NCI-H526 (cell line): ENCODE data around the gene NUP205.

Experiments
- DNase-seq, 2 experiments: peaks; one replicate each; lab custom pipeline; 2025; lab: John Stamatoyannopoulos, UW

NUP205 gene

DNA sequence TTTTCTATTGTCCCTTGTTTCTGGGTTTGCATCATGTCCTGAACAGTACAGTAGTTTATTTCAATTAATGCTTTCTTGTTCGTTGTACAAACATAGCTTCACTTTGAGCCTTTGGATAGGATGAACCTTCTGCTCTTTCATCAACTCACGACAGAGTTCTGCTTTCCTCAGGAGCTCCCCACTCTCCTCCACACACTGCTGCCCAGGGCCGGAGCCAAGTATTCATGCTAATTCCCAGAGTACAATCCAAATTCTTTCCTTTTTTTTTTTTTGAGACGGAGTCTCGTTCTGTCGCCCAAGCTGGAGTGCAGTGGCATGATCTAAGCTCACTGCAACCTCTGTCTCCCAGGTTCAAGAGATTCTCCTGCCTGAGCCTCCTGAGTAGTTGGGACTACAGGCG is 7.5 kb upstream of the NUP205 start:
- no peak for DNase-seq

DNA sequence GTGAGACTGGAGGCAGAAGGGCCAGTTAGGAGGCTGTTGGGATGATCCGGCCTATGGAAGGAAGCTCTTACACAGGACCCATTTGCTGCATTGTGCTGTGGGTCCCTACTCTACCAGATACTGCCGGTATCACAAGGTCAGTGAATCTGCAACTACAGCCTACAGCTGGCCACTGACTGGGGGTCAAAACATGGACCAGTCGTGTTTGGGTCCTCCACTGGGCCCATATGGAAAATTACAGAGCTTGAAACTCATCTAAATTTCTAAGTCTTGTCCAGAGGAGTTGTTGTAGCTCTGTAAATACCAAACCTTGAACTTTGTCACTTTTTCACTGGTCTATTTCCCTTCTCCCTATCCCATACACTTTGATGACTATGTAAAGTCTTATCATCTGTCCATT is 5.6 kb upstream of the NUP205 start:
- no peak for DNase-seq

DNA sequence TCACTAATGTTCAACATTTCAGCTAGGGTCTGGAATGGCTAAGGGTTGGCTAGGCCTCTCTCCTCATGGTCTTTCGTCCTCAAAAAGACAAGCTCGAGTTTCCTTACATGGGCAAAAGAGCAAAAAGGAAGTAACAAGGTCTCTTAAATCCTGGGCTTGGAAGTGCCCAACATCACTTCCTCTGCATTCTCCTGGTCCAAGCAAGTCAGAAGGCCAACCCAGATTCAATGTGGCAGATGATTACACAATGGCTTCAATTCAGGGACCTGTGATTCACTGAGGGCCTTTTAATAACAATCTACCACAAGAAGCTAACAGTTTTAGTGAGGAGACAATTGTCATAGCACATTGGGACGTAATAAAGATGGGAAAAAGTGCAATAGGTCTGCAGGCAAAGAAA is 4.4 kb upstream of the NUP205 start:
- no peak for DNase-seq

DNA sequence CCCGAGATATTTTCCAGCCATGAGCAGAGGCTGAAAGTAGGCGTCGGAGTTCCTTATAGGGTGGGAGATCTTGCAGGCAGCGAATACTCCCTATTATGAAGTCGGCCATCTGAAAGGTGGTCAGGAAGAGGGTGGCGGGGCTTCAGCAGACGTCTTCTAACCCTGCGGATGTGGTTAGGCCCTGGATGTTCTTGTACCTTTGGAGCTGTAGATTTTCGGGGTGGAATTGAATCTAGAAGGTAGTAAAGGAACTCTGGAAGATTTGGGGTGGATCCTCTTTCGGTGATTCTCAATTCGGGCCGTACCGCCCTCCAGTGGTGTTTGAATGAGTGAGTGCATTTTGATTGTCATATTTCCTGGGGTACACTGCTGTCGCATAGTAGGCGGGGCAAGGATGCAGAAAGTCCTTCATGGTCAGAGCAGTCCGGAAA is 635 bp downstream of the NUP205 start:
- DNase-seq = peak; percentile 85 to 90

DNA sequence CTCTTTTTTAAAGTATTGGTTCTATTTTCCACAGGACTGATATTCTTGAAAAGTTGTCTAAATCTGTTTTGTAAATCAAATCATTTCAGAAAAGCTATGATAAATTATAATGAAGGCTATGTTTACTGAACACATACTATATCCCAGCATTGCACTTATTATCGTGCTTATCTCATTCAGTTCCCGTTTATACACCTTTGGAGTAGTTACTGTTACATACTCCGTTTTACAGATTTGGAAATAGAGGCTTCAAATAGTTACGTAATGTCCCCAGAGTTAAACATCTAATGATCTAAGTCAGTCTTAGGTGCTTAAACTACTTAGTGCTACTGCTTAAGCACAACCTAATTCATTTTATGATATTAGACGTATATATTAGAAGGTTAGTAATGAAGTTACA is 1.2 kb downstream of the NUP205 start:
- DNase-seq = no peak

DNA sequence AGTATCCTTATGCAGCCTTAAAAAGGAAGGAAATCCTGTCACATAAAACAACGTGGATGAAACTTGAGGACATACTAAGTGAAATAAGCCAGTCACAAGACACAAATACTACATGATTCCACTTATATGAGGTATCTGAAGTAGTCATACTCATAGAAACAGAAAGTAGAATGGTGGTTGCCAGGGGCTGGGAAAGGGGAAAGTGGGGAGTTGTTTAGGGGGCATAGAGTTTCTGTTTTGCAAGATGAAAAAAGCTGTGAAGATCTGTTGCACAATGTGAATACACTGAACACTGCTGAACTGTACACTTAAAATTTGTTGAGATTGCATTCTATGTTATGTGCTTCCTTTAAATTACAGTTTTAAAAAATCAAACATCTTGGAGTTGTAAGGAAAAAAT is 2.9 kb downstream of the NUP205 start:
- no peak for DNase-seq

DNA sequence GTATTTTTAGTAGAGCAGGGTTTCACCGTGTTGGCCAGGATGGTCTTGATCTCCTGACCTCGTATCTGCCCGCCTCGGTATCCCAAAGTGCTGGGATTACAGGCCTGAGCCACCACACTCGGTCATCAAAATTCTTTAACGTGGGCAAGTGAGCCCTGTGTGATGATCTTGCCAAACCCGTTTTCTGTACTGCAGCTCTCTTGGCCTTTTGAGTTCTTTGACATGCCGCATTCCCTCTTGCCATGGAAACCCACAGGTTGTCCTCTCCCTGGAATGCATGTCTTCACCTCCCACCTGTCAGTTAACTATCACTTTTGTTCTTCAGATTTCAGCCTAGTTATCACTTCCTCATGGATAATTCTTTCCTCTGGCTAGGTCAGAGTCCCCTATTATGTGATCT is 5.0 kb downstream of the NUP205 start:
- DNase-seq = no peak

DNA sequence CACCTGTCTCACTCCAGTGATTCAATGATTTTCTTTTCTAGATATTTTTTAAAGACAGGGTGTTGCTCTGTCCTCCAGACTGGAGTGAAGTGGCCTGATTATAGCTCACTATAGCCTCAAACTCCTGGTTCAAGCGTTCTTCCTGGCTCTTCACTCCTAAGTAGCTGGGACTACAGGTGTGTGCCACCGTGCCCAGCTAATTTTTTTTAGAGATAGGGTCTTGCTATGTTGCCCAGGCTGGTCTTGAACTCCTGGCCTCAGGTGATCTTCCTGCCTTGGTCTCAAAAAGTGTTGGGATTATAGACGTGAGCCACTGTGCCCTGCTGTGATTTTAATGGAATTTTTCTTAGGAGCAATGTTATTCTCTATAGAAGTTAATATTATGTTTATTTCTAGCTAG is 14.1 kb downstream of the NUP205 start:
- DNase-seq = no peak

DNA sequence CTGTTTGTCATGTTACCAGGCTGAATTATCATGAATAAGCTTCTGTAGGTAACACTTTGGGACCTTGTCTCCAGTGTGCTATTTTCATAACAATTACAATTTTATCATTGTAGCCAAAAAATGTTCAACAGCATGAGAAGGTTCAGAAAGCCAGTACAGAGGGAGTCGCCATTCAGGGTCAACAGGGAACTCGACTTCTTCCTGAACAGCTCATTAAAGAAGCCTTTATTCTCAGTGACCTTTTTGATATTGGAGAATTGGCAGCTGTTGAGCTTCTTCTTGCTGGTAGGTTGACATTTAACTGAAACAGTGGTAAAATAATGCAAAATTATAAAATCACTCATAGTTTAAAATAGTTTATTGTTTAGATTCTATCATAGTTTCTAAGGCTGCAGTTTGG is 15.8 kb downstream of the NUP205 start:
- DNase-seq = no peak

DNA sequence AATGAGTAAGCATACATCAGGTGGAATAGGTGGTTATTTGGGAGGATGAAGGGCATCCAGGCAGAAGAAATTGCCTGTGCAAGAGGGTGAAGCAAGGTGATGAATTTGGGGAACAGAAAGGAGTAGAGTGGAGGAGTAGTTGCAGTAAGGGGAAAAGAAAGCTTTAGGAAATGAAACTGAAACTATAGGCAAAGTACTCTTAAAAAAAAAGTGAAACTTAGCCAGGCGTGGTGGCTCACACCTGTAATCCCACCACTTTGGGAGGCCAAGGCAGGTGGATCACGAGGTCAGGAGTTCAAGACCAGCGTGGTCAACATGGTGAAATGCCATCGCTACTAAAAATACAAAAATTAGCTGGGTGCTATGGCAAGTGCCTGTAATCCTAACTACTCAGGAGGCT is 17.6 kb downstream of the NUP205 start:
- no peak for DNase-seq

DNA sequence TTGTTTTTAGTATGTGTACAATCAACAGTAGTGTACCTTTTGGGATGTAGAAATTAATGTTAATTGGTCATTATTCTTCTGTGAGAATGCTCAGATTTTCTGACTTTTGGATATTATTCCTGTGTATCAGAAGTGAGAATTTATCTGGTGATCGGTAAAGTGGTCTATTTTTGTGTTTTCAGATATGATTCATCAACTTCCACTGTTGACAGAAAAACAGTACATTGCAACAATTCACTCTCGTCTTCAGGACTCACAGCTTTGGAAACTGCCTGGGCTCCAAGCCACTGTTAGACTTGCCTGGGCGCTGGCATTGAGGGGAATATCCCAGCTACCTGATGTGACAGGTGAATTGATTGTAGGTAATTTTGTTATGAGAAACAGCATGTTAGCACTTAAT is 20.9 kb downstream of the NUP205 start:
- DNase-seq = no peak

DNA sequence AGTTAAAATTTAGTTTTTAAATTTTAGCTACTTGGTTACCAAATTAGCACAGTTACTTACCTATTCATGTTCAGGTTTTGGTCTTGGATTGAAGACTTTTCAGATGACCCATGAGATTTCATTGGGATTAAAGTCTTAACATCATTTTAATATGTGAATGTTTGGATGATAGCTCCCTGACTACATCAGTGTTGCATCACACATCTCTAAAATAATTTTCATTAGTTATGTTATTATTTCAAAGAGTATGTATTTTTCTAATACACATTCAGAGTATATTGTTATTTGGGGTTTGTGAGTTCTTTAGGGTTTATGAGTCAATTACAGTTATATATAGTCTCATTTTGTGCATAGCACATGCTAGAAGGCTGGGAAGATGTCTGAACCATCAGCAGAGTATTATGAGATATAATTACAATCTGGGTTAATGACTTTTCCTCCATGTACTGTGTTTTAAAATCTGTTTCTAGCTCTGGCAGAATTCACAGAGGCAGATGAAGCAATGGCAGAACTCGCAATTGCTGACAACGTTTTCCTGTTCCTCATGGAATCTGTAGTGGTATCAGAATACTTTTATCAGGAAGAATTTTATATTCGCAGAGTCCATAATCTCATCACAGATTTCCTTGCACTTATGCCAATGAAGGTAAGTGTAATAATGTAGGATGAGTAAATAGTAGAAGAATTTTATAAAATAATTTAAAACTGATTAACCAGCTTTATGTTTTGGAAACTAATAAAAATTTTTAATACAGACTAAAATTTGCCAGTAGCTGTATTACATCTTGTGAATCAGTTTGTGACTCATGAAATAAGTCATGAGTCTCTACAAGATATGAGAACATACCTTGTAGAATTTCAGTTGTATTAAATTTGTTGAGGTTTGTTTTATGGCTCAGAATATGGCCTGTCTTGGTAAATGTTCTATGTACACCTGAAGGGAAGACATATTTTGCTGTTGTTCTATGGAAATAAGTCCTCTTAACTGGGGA is 26.9 kb downstream of the NUP205 start:
- no peak for DNase-seq

DNA sequence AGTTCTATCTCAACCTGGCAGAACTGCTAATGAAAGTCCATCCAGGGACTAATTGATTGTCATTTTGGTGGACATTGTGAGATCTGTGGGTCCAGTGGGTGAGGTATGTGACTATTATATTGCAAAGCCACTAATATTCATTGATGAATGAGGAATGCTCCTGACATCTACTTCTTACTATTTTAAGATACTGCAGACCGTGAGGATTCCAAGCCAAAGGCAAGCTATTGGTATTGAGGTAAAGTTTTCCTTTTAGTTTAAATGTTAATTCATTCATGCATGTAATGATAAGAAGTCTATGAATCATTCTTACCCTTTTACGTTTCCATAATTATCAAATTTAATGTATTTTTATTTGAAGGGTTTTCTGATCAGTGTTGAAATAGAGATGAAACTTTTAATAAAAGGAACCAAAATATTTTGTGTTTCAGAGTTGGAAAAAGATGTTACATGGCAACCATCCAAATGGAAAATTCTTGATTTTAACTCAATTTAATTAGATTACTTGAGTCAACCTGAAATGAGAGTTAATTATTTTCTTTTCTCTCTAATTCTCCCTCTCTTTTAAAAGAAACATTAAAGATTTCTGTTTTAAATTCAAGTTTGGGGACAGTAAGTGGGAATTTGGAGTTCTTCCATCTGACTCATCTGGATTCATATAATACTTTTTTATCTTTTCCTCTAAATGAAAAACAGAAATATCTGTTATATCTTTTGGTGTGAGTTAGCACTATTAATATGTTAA is 39.6 kb downstream of the NUP205 start:
- no peak for DNase-seq

DNA sequence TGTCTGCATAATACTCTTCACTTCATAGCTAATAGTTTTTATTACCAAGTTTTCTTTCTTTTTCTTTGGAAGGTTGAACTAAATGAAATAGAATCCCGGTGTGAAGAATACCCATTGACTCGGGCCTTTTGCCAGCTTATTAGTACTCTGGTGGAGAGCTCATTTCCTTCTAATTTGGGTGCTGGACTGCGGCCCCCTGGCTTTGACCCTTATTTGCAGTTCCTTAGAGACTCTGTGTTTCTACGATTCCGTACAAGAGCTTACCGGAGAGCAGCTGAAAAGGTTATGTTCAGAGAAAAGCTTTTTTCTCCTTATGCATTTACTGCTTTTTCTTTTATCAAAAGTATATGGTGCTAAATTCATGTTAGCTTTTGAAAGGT is 40.2 kb downstream of the NUP205 start:
- no peak for DNase-seq

DNA sequence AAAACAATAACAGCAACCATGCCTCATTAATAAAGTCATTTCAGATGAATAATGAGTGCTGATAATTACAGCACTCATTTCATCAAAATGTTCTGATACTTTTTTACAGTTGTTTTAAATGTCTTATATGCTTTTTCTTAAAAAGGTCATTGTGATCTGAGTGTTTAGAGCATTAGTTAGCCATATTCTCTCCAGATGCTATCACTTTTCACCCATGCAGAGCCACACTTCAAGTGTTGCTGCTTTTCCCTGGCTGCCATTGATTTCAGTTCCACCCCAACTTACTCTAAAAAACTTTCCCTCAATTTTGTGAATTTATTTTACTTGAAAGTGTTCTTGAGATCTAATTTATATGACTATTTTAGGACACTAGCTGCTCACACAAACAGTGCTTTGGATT is 41.8 kb downstream of the NUP205 start:
- no peak for DNase-seq

DNA sequence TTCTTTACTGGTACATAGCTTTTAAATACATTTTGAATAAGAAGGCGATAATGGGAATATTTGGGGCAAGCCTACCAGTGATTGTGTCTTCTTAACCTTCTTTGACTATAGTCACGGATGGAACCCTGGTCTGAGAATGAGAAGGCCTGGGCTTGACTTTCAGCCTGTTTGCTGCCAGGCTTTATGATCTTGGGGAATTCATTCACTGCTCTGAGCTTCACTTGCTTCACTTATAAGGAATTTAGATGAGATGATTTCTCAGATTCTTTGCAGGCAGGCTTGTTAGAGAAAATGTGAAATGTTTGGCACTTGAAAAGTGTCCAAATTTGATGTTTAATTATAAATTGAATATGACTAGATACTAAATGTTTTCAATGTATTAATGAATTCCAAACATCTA is 42.5 kb downstream of the NUP205 start:
- DNase-seq = no peak

DNA sequence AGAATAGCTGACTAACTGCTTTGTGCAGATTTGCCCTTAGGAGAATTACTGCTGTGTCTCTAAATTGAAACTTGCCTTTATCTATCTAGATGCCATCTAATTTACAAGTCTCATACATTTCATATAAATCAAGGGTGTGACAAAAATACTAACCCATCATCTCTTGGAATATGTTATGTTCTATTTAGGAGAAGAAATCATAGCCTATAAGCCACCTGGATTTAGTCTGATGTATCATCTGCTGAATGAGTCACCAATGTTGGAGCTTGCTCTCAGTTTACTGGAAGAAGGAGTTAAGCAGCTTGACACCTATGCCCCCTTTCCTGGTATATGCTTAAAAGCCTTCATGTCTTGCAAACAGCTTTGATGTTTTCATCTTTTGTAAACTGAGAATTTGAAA is 43.5 kb downstream of the NUP205 start:
- DNase-seq = no peak

DNA sequence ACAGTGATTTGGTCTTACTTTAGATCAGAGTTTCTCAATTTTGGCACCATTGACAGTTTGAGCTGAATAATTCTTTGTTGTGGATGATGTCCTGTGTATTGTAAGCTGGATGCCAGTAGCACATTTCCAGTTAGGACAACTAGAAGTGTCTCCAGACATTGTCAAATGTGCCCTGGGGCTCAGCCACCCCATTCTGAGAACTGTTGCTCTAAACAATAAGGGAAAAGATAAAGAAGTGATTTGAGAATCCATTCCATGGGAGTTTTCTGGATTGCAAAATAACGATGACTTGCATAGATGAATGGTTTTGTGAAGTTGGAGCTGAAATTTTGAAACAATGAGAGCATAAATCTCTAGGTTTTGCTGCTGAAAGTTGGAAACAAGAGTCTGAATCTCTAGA is 44.6 kb downstream of the NUP205 start:
- no peak for DNase-seq

DNA sequence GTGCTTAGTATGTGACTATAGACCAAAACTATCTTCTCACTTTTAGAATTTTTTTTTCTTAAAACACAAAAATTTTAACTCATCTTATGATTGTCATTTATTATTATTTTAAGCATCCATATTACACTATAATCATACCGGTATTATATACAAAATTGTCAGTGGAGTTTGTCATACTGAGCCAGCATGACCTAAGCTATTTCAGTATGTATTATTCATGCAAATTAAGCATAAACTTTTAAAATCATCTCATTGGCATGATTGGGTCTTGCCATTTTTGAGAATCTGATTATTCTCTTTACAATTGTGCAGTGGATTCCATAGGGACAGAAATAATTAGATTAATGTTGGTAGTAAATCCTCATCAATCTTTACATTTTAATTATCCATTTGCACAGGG is 58.4 kb downstream of the NUP205 start:
- no peak for DNase-seq

DNA sequence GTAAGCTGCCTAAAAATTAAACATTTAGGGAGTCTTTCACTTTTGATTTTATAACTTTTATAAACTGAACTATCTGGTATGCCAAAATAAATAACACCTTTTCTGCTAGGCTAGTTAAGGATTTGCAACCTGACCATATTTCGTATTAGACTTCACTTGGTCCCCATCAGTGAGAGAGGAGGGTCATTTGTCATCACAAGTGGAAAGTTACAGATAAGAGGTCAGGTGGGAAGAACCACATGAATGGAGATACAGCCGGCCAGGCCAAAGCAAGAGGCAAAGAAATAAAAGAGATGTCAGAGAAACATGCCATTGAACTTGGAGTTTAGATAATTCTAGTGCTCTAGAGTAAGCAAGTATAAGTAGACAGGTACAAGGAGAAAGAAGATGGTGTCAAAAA is 60.1 kb downstream of the NUP205 start:
- DNase-seq = no peak

DNA sequence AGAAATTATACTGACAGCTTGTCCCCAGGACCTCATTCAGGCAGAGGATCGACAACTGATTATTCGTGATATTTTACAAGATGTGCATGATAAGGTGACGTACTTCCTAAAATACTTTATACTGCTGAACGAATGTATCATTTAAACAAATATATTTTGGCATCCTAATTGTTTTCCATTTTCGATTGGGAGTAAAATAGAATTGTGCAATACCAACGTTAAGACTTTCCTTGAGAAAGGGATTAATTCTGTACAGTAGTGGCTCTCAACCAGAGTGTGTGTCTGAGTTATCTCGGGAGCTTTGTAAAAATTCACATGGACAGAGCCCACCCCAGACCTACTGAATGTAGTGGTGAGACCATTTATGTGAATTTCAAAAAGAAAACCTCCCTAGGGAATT is 60.8 kb downstream of the NUP205 start:
- DNase-seq = no peak

DNA sequence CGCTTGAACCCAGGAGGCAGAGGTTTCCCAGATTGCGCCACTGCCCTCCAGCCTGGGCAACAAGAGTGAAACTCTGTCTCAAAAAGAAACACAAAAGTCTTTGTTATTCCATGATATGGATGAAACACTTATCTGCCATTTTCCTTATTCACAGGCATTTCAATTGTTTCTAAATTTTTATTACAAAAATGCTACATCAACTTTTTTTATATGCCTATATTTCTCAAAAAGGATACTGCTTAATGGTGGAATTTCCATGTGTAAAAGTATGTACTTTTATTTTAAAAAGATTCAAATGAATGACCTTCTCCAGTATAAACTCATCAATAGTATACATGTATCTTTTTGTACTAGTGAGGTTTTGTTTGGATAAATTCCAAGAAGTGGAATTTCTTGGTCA is 62.7 kb downstream of the NUP205 start:
- no peak for DNase-seq
